ENCODE measurements around the gene MYOM1. TPM values are rescaled to one million over a fixed set of nuclear protein-coding genes. Genes with fewer than 3 reads are reported as not detected.
"Not testable (repeated sequence)": the region's sequence is repeated elsewhere in the genome, so short reads cannot be mapped to it uniquely, and the experiment has no call there.

MYOM1 gene
- total RNA-seq, 1 donor from 2014 or later = 661 TPM

- no peak overlapping the region for H3K9ac ChIP-seq (ENCODE audit: low read depth in 1 of 3, low read length in 3 of 3)
- H3K27me3 ChIP-seq (ENCODE audit: control insufficient read depth in 3 of 3, insufficient read depth in 3 of 3, low read length in 3 of 3) = no peaks in the 10 kb centered on the region
- no peak overlapping the region for H3K4me3 ChIP-seq (ENCODE audit: low read length in 3 of 3)
- no peaks in the 10 kb centered on the region for H3K36me3 ChIP-seq (ENCODE audit: control insufficient read depth in 3 of 3, insufficient read depth in 3 of 3, low read length in 3 of 3)
- H3K27ac ChIP-seq (ENCODE audit: low read depth, low read length) = no peak overlapping the region
- no peaks in the 10 kb centered on the region for H3K9me3 ChIP-seq (ENCODE audit: control insufficient read depth in 3 of 3, low read length in 3 of 3)
- no peaks in the 10 kb centered on the region for H3K4me1 ChIP-seq (ENCODE audit: control insufficient read depth in 3 of 3, insufficient read depth in 3 of 3, low read length in 3 of 3)
Observed at GRCh38 chr18:3035635-3036034, 184.1 kb downstream of the MYOM1 start.

DNA sequence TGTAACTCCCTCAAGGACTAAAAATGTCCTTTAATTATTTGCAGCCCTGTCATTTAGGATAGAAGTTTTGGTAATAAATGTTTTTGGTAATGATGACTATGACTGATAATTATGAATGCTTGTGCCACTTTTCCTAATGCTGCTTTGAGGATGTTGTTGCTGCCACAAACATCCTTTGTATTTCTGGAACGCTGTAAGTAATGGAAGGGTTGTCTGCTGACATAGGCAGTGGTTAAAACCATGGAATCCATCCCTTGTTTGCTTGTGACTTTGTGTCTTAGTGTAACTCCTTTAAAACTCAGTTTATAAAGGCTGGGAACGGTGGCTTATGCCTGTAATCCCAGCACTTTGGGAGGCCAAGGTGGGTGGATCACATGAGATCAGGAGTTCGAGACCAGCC is 187.0 kb downstream of the MYOM1 start:
- no peaks in the 10 kb centered on the region for H3K27me3 ChIP-seq (ENCODE audit: control insufficient read depth in 3 of 3, insufficient read depth in 3 of 3, low read length in 3 of 3)
- no peak overlapping the region for H3K27ac ChIP-seq (ENCODE audit: low read depth, low read length)
- H3K36me3 ChIP-seq (ENCODE audit: control insufficient read depth in 3 of 3, insufficient read depth in 3 of 3, low read length in 3 of 3) = no peaks in the 10 kb centered on the region
- no peaks in the 10 kb centered on the region for H3K9me3 ChIP-seq (ENCODE audit: control insufficient read depth in 3 of 3, low read length in 3 of 3)
- no peaks in the 10 kb centered on the region for H3K4me1 ChIP-seq (ENCODE audit: control insufficient read depth in 3 of 3, insufficient read depth in 3 of 3, low read length in 3 of 3)
- H3K9ac ChIP-seq (ENCODE audit: low read depth in 1 of 3, low read length in 3 of 3) = no peak overlapping the region
- H3K4me3 ChIP-seq (ENCODE audit: low read length in 3 of 3) = no peak overlapping the region

DNA sequence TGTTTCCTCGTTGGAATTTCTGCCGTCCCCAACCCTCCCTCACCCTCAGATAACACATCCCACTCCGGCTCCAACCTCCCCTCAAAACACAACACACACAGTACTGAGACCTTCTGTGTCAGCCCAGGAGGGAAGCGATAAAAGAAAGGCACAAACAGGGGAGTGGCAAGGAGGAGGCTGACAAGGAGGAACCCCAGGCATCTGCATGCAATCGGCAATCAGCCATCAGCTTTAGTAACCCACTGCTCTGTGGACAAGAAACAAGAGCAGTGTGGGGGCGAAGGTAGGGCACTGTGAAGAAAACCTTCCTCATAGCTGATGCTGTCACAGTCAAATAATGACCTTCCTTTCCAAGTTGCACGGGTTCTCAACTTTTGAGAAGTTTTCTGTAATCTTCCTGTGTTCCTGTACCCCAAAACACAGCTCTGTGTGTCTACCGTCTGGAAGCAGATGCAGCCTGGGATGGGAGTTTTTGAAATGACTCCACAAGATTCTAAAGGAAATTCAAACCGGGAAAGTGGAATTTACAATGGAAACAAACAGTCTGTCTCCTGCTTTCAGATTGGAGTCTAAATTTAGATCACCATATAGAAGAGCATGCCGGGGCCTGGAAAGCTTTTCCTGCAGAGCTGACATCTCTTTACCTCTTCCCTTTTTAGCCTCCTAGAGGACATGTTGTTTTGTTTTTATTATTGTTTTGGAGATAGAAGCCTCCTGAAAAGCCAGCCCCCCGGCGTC is 190.4 kb downstream of the MYOM1 start:
- Histone ChIP-seq H3K4me1 (ENCODE audit: control insufficient read depth in 3 of 3, insufficient read depth in 3 of 3, low read length in 3 of 3) (no peaks in the 10 kb centered on the region), H3K9me3 (ENCODE audit: control insufficient read depth in 3 of 3, low read length in 3 of 3) (no peaks in the 10 kb centered on the region), H3K36me3 (ENCODE audit: control insufficient read depth in 3 of 3, insufficient read depth in 3 of 3, low read length in 3 of 3) (no peaks in the 10 kb centered on the region), H3K4me3 (ENCODE audit: low read length in 3 of 3) (no peak overlapping the region), H3K9ac (ENCODE audit: low read depth in 1 of 3, low read length in 3 of 3) (peak overlapping the region in 1 of 3 donors; percentile 33), H3K27ac (ENCODE audit: low read depth, low read length) (no peak overlapping the region), H3K27me3 (ENCODE audit: control insufficient read depth in 3 of 3, insufficient read depth in 3 of 3, low read length in 3 of 3) (no peaks in the 10 kb centered on the region)

DNA sequence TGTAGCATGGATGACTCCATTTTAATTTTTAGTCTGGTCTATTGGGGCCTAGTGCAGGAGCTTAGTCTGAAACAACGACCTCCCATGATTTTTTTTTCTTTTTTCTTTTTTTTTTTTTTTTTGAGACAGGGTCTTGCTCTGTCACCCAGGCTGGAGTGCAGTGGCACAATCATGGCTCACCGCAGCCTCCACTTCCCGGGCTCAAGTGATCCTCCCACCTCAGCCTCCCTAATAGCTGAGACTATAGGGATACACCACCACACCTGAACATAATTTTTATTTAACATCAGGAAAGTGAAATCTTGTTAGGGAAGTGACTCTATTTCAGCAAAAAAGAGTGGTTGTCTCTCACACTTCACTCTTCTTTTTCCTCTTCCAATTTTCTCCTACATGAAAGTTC is 191.7 kb downstream of the MYOM1 start:
- not testable (repeated sequence) for H3K4me1 ChIP-seq (ENCODE audit: control insufficient read depth in 3 of 3, insufficient read depth in 3 of 3, low read length in 3 of 3); H3K4me3 ChIP-seq (ENCODE audit: low read length in 3 of 3); H3K9ac ChIP-seq (ENCODE audit: low read depth in 1 of 3, low read length in 3 of 3); H3K36me3 ChIP-seq (ENCODE audit: control insufficient read depth in 3 of 3, insufficient read depth in 3 of 3, low read length in 3 of 3); H3K9me3 ChIP-seq (ENCODE audit: control insufficient read depth in 3 of 3, low read length in 3 of 3); H3K27me3 ChIP-seq (ENCODE audit: control insufficient read depth in 3 of 3, insufficient read depth in 3 of 3, low read length in 3 of 3); H3K27ac ChIP-seq (ENCODE audit: low read depth, low read length)

- no peak overlapping the region for H3K27ac ChIP-seq (ENCODE audit: low read depth, low read length)
- H3K4me3 ChIP-seq (ENCODE audit: low read length in 3 of 3) = no peak overlapping the region
Observed at GRCh38 chr18:3027370-3027891, 192.3 kb downstream of the MYOM1 start.

DNA sequence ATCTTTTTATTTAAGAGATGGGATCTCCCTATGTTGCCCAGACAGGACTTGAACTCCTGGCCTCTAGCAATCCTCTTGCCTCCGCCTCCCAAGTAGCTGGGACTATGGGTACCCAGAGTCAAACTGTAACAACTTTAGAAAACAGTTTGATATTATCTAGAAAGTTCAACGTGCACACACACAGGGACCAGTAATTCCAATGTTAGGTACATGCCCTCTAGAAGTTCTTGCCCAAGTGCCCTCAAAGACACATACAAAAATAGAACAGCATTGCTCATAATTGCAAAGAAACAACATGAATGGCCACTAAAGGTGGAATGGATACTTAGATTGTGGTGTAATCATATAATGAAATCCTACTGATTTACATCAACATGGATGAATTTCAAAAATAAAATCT is 194.2 kb downstream of the MYOM1 start:
- H3K4me3 ChIP-seq (ENCODE audit: low read length in 3 of 3) = no peak overlapping the region
- H3K27me3 ChIP-seq (ENCODE audit: control insufficient read depth in 3 of 3, insufficient read depth in 3 of 3, low read length in 3 of 3) = no peaks in the 10 kb centered on the region
- no peak overlapping the region for H3K9ac ChIP-seq (ENCODE audit: low read depth in 1 of 3, low read length in 3 of 3)
- no peak overlapping the region for H3K27ac ChIP-seq (ENCODE audit: low read depth, low read length)
- no peaks in the 10 kb centered on the region for H3K4me1 ChIP-seq (ENCODE audit: control insufficient read depth in 3 of 3, insufficient read depth in 3 of 3, low read length in 3 of 3)
- no peaks in the 10 kb centered on the region for H3K9me3 ChIP-seq (ENCODE audit: control insufficient read depth in 3 of 3, low read length in 3 of 3)
- H3K36me3 ChIP-seq (ENCODE audit: control insufficient read depth in 3 of 3, insufficient read depth in 3 of 3, low read length in 3 of 3) = no peaks in the 10 kb centered on the region

More at GRCh38 chr18:3027370-3027891, 192.3 kb downstream of the MYOM1 start:
- H3K9ac ChIP-seq (ENCODE audit: low read depth in 1 of 3, low read length in 3 of 3) = no peak overlapping the region
- no peaks in the 10 kb centered on the region for H3K36me3 ChIP-seq (ENCODE audit: control insufficient read depth in 3 of 3, insufficient read depth in 3 of 3, low read length in 3 of 3)
- H3K4me1 ChIP-seq (ENCODE audit: control insufficient read depth in 3 of 3, insufficient read depth in 3 of 3, low read length in 3 of 3) = no peaks in the 10 kb centered on the region
- no peaks in the 10 kb centered on the region for H3K9me3 ChIP-seq (ENCODE audit: control insufficient read depth in 3 of 3, low read length in 3 of 3)
- no peaks in the 10 kb centered on the region for H3K27me3 ChIP-seq (ENCODE audit: control insufficient read depth in 3 of 3, insufficient read depth in 3 of 3, low read length in 3 of 3)

- not testable (repeated sequence) for H3K9ac ChIP-seq (ENCODE audit: low read depth in 1 of 3, low read length in 3 of 3); H3K27ac ChIP-seq (ENCODE audit: low read depth, low read length); H3K4me1 ChIP-seq (ENCODE audit: control insufficient read depth in 3 of 3, insufficient read depth in 3 of 3, low read length in 3 of 3); H3K36me3 ChIP-seq (ENCODE audit: control insufficient read depth in 3 of 3, insufficient read depth in 3 of 3, low read length in 3 of 3); H3K9me3 ChIP-seq (ENCODE audit: control insufficient read depth in 3 of 3, low read length in 3 of 3); H3K27me3 ChIP-seq (ENCODE audit: control insufficient read depth in 3 of 3, insufficient read depth in 3 of 3, low read length in 3 of 3); H3K4me3 ChIP-seq (ENCODE audit: low read length in 3 of 3)
Observed at GRCh38 chr18:3023603-3024002, 196.2 kb downstream of the MYOM1 start.

Small RNAs within 50 kb of the gene (small RNA-seq; reads per million reads assigned to genes)
- not detected for gene RF00156
- gene RNU7-25P = not detected

Other genes with a start within 250 kb of the MYOM1 start
- 11.0 TPM for gene LPIN2, start 206.8 kb downstream of the MYOM1 start, total RNA-seq
- 694 TPM for gene MYL12A, start 27.8 kb upstream of the MYOM1 start, total RNA-seq
- gene MYL12B, start 42.2 kb upstream of the MYOM1 start, total RNA-seq = 178 TPM
- 55.3 TPM for gene TGIF1, start 230.2 kb upstream of the MYOM1 start, total RNA-seq